ENCODE data around the gene SPSB1.

SPSB1 gene

GRCh38 chr1:9320520-9321479 lies 28.1 kb downstream of the SPSB1 start:
- no peak for DNase-seq

- DNase-seq: no peak
Measured at GRCh38 chr1:9321480-9321849, 28.8 kb downstream of the SPSB1 start.

GRCh38 chr1:9321986-9322660 lies 29.4 kb downstream of the SPSB1 start:
- DNase-seq: no peak

GRCh38 chr1:9322661-9323244 lies 30.1 kb downstream of the SPSB1 start:
- DNase-seq: no peak

- DNase-seq: no peak
Measured at GRCh38 chr1:9324246-9325096, 31.8 kb downstream of the SPSB1 start.

- no peak for DNase-seq
Measured at GRCh38 chr1:9326596-9326995, 33.9 kb downstream of the SPSB1 start.

GRCh38 chr1:9328201-9328600 lies 35.5 kb downstream of the SPSB1 start:
- no peak for DNase-seq

- DNase-seq: no peak
Measured at GRCh38 chr1:9328715-9329114, 36.0 kb downstream of the SPSB1 start.

GRCh38 chr1:9331016-9331415 lies 38.3 kb downstream of the SPSB1 start:
- no peak for DNase-seq

- no peak for DNase-seq
Measured at GRCh38 chr1:9331558-9332346, 39.1 kb downstream of the SPSB1 start.

GRCh38 chr1:9332513-9333143 lies 39.9 kb downstream of the SPSB1 start:
- DNase-seq: no peak

- DNase-seq: no peak
Measured at GRCh38 chr1:9338397-9339246, 45.9 kb downstream of the SPSB1 start.

- no peak for DNase-seq
Measured at GRCh38 chr1:9340172-9340854, 47.6 kb downstream of the SPSB1 start.

- DNase-seq: no peak
Measured at GRCh38 chr1:9340864-9341263, 48.2 kb downstream of the SPSB1 start.

- no peak for DNase-seq
Measured at GRCh38 chr1:9341301-9341845, 48.7 kb downstream of the SPSB1 start.

GRCh38 chr1:9343269-9343668 lies 50.6 kb downstream of the SPSB1 start:
- DNase-seq: no peak

GRCh38 chr1:9344426-9345200 lies 51.9 kb downstream of the SPSB1 start:
- DNase-seq: no peak

GRCh38 chr1:9345471-9345870 lies 52.8 kb downstream of the SPSB1 start:
- DNase-seq: no peak

GRCh38 chr1:9345922-9346321 lies 53.2 kb downstream of the SPSB1 start:
- no peak for DNase-seq
